ENCODE measurements around the gene GPI.

The GPI gene

DNA sequence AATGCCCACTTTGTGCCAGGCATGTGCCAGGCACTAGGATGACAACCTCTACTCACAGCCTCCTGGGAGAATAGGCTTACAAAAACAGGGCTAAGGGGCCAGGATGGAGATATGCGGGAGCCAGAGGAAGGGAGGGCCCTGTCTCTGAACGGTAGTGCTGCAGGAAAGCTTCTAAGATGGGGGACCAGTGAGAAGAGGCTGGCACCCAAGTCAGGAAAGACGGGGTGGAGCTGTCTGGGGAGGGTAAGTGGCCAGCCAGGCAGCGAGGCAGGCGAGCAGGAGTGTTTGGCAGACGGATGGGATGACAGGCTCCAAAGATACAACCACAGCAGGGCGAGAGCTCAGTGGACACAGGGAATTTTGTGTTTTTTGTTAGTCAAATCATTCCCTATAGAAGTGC lies 44.7 kb upstream of the GPI start:
- in situ Hi-C loops (cut with HindIII; ENCODE audit: low sequenced_read_pairs) = loop anchor here (5.0 kb wide), 1 partner anchor 73 kb away; no protein-coding TSS in a partner anchor
- H3K4me3 ChIP-seq (ENCODE audit: low read depth, low read length) = no peak overlapping the region
- DNase-seq (ENCODE audit: low read depth) = no peak
- TF ChIP-seq, protein P1, sequence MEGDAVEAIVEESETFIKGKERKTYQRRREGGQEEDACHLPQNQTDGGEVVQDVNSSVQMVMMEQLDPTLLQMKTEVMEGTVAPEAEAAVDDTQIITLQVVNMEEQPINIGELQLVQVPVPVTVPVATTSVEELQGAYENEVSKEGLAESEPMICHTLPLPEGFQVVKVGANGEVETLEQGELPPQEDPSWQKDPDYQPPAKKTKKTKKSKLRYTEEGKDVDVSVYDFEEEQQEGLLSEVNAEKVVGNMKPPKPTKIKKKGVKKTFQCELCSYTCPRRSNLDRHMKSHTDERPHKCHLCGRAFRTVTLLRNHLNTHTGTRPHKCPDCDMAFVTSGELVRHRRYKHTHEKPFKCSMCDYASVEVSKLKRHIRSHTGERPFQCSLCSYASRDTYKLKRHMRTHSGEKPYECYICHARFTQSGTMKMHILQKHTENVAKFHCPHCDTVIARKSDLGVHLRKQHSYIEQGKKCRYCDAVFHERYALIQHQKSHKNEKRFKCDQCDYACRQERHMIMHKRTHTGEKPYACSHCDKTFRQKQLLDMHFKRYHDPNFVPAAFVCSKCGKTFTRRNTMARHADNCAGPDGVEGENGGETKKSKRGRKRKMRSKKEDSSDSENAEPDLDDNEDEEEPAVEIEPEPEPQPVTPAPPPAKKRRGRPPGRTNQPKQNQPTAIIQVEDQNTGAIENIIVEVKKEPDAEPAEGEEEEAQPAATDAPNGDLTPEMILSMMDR (IDR thresholded peaks at IDR 0.05; ENCODE audit: low read depth, low read length, missing control alignments) = no peak

DNA sequence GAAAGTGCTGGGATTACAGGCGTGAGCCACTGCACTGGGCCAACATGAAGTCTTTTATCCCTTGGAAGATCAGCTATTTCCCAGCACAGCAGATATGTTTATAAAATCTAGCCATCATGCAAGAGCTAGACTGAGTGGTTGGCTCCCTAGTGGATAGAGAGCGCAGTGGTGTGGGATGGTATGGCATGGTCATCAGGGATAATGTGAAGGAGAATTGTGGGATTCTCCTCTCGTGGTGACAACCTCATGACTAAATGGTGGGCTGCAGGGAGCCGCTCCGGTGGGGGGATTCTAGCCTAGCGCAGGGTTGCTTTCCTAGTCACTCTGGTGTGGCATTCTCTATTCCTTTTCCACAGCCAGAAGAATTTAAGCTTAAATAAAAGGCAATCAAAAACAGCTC lies 43.3 kb upstream of the GPI start:
- H3K4me3 ChIP-seq (ENCODE audit: low read depth, low read length) = no peak overlapping the region
- in situ Hi-C loops (cut with HindIII; ENCODE audit: low sequenced_read_pairs) = loop anchor here (5.0 kb wide), 1 partner anchor 74 kb away; no protein-coding TSS in a partner anchor
- no peak for DNase-seq (ENCODE audit: low read depth)
- TF ChIP-seq, protein P1 (IDR thresholded peaks at IDR 0.05; ENCODE audit: low read depth, low read length, missing control alignments) = no peak

GRCh38 chr19:34323433-34324204 lies 41.4 kb upstream of the GPI start:
- in situ Hi-C loops (cut with HindIII; ENCODE audit: low sequenced_read_pairs) = loop anchor here (5.0 kb wide), 1 partner anchor 76 kb away; no protein-coding TSS in a partner anchor
- TF ChIP-seq, protein P1 (IDR thresholded peaks at IDR 0.05; ENCODE audit: low read depth, low read length, missing control alignments) = no peak
- no peak for DNase-seq (ENCODE audit: low read depth)
- H3K4me3 ChIP-seq (ENCODE audit: low read depth, low read length) = no peak overlapping the region

- DNase-seq (ENCODE audit: low read depth) = no peak
- TF ChIP-seq, protein P1 (IDR thresholded peaks at IDR 0.05; ENCODE audit: low read depth, low read length, missing control alignments) = no peak
- in situ Hi-C loops (cut with HindIII; ENCODE audit: low sequenced_read_pairs) = loop anchor here (5.0 kb wide), 1 partner anchor 77 kb away; no protein-coding TSS in a partner anchor
- H3K4me3 ChIP-seq (ENCODE audit: low read depth, low read length) = no peak overlapping the region
These were observed 40.7 kb upstream of the GPI start for GRCh38 chr19:34324320-34324719.

- in situ Hi-C loops (cut with HindIII; ENCODE audit: low sequenced_read_pairs) = no loop called here
- DNase-seq (ENCODE audit: low read depth) = no peak
- TF ChIP-seq, protein P1 (IDR thresholded peaks at IDR 0.05; ENCODE audit: low read depth, low read length, missing control alignments) = no peak
- H3K4me3 ChIP-seq (ENCODE audit: low read depth, low read length) = no peak overlapping the region
These were observed 39.8 kb upstream of the GPI start for GRCh38 chr19:34325181-34325580.

GRCh38 chr19:34325981-34326787 lies 38.8 kb upstream of the GPI start:
- in situ Hi-C loops (cut with HindIII; ENCODE audit: low sequenced_read_pairs) = no loop called here
- no peak for DNase-seq (ENCODE audit: low read depth)
- no peak overlapping the region for H3K4me3 ChIP-seq (ENCODE audit: low read depth, low read length)
- TF ChIP-seq, protein P1 (IDR thresholded peaks at IDR 0.05; ENCODE audit: low read depth, low read length, missing control alignments) = no peak

Data from astrocyte of the cerebellum (primary cell).